Keratinocyte (primary cell): ENCODE results near the gene FRY. TPM values are rescaled to one million over a fixed set of nuclear protein-coding genes. Genes with fewer than 3 reads are reported as not detected.

ENCODE experiments used
- DNase-seq: peaks from one replicate; pipeline ENCODE4 v3.0.0-alpha.2; 2011; ENCODE audit warnings: low read depth, missing footprints, low spot score
- FAIRE-seq: peaks from 2 replicates; lab custom pipeline; 2011; peaks lifted over from hg19 to GRCh38; lab: Jason Lieb, UNC
- H2AFZ ChIP-seq: 2 replicates; pipeline ENCODE4 v1.6.0; 2012; ENCODE audit warnings: low read length, control low read depth, inconsistent platforms; ENCODE audit not compliant: control insufficient read depth
- H3K27ac ChIP-seq: 2 replicates; pipeline ENCODE4 v1.5.1; 2011; ENCODE audit warnings: low read length; ENCODE audit not compliant: control insufficient read depth, insufficient read depth
- H3K27me3 ChIP-seq: 3 replicates; pipeline ENCODE4 v1.6.0; 2011; ENCODE audit warnings: low read length; ENCODE audit not compliant: control insufficient read depth, insufficient read depth; ENCODE audit errors: extremely low read depth
- H3K36me3 ChIP-seq, 2 experiments: 2 replicates in 1 of 2; 3 replicates in 1 of 2; pipeline ENCODE4 v1.5.1; 2011; ENCODE audit warnings: low read length in 2 of 2, mild to moderate bottlenecking in 1 of 2; ENCODE audit not compliant: control insufficient read depth in 2 of 2, insufficient read depth in 2 of 2; ENCODE audit errors: extremely low read depth in 1 of 2
- H3K4me1 ChIP-seq: 3 replicates; pipeline ENCODE4 v1.5.1; 2011; ENCODE audit warnings: low read length; ENCODE audit not compliant: control insufficient read depth, insufficient read depth; ENCODE audit errors: extremely low read depth
- H3K4me2 ChIP-seq: 3 replicates; pipeline ENCODE4 v1.6.0; 2011; ENCODE audit warnings: low read depth, low read length; ENCODE audit not compliant: control insufficient read depth, insufficient read depth; ENCODE audit errors: extremely low read depth
- H3K4me3 ChIP-seq, 3 experiments: fragments of 200-600 bp in 1 of 3; sonication (generic) in 1 of 3; 2 replicates in 2 of 3; 3 replicates in 1 of 3; pipeline ENCODE4 v1.5.1; 2011 to 2016; ENCODE audit warnings: low read length in 3 of 3, mild to moderate bottlenecking in 3 of 3, control low read depth in 2 of 3, inconsistent platforms in 1 of 3, low read depth in 1 of 3, mixed read lengths in 1 of 3, mixed run types in 1 of 3, moderate library complexity in 1 of 3; ENCODE audit not compliant: control insufficient read depth in 2 of 3, insufficient read depth in 2 of 3; ENCODE audit errors: extremely low read depth in 1 of 3
- H3K79me2 ChIP-seq: 2 replicates; pipeline ENCODE4 v1.6.0; 2012; ENCODE audit warnings: low read length; ENCODE audit not compliant: control insufficient read depth, insufficient read depth
- H3K9ac ChIP-seq: 3 replicates; pipeline ENCODE4 v1.6.0; 2011; ENCODE audit warnings: low read length; ENCODE audit not compliant: control insufficient read depth, insufficient read depth; ENCODE audit errors: extremely low read depth
- H3K9me1 ChIP-seq: 3 replicates; pipeline ENCODE4 v1.6.0; 2011; ENCODE audit warnings: low read length; ENCODE audit not compliant: control insufficient read depth, insufficient read depth; ENCODE audit errors: extremely low read depth
- H3K9me3 ChIP-seq: 2 replicates; pipeline ENCODE4 v1.5.1; 2012; ENCODE audit warnings: low read depth, low read length; ENCODE audit not compliant: control insufficient read depth
- H4K20me1 ChIP-seq: 3 replicates; pipeline ENCODE4 v1.6.0; 2011; ENCODE audit warnings: low read length; ENCODE audit not compliant: control insufficient read depth, insufficient read depth; ENCODE audit errors: extremely low read depth
- CTCF ChIP-seq, 3 experiments: IDR thresholded peaks in 1 of 3; conservative IDR thresholded peaks in 1 of 3; optimal IDR thresholded peaks in 1 of 3; 2 replicates in 2 of 3; 3 replicates in 1 of 3; pipeline versions ENCODE3 to v1.5.1; 2011; ENCODE audit warnings: low read length in 3 of 3, mild to moderate bottlenecking in 3 of 3, moderate library complexity in 2 of 3, control low read depth in 1 of 3, inconsistent platforms in 1 of 3; ENCODE audit not compliant: insufficient read depth in 2 of 3; ENCODE audit errors: extremely low read depth in 1 of 3
- EZH2 ChIP-seq: IDR thresholded peaks from one replicate; pipeline ENCODE4 v1.6.1; 2012; ENCODE audit warnings: inconsistent platforms, mild to moderate bottlenecking, low read length, moderate library complexity
- dilution Hi-C: fragments of 300-500 bp; cut with MboI; formaldehyde crosslinking; loops from one replicate; pipeline ENCODE4 v1.7.0; 2020; ENCODE audit warnings: low sequenced_read_pairs; ENCODE audit not compliant: extremely low pct_ligation_motif_present
- polyA plus RNA-seq, 5 experiments: library from polyadenylated mRNA; depleted of rRNA in 3 of 5; stranded (reverse) in 3 of 5; stranded (forward) in 1 of 5; unstranded in 1 of 5; fragments of >200 nt; gene quantifications; 1 replicate in 1 of 5; 2 replicates in 3 of 5; 3 replicates in 1 of 5; pipeline versions ENCODE4 v1.2.1 to v1.2.3, GENCODE V29; 2011 to 2012; ENCODE audit warnings: missing spikeins in 2 of 5, low read depth in 1 of 5, low replicate concordance in 1 of 5

Gene FRY
- polyA plus RNA-seq, 1 donor (not counting 4 experiments of a cell fraction or from before 2014, with no cell fraction given), result 0.80 TPM

DNA sequence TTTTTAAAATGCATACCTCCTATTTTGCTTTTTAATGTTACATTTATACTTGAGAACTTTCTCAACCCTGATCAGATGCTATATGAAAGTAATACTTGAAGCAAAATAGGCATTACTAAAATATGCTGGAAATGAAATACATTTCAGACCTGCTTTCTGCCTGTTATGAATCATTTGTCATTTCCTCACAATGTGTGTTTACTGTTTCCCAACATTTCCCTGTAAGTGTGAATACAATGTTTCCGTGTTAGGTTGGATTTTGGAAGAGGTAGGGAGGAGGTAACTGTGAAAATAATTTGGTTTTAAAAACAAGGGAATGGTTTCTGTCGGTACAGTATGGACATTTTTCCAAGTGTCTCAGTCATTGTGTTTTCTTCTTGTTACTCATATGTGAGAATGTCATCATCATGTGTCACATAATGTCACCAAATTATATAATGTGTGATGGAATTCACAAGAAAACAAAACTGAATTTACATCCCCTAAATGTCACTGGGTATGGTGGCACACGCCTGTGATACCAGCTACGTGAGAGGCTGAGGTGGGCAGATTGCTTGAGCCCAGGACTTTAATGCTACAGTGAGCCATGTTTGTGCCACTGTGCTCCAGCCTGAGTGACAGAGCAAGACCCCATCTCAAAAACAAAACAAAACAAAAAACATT lies 240.6 kb downstream of the FRY start:
- no peak overlapping the region for H3K4me2 ChIP-seq
- H3K27ac ChIP-seq, result no peak overlapping the region
- no peaks in the 10 kb centered on the region for H3K27me3 ChIP-seq
- dilution Hi-C loops, result no loop called here
- H4K20me1 ChIP-seq, result no peaks in the 10 kb centered on the region
- H2AFZ ChIP-seq, result no peak overlapping the region
- H3K4me3 ChIP-seq, result no peak overlapping the region
- no peaks in the 10 kb centered on the region for H3K36me3 ChIP-seq
- H3K9me1 ChIP-seq, result no peaks in the 10 kb centered on the region
- no peaks in the 10 kb centered on the region for H3K9me3 ChIP-seq
- H3K9ac ChIP-seq, result no peak overlapping the region
- no peaks in the 10 kb centered on the region for H3K79me2 ChIP-seq
- DNase-seq (no peak), FAIRE-seq (no peak)
- no peaks in the 10 kb centered on the region for H3K4me1 ChIP-seq
- TF ChIP-seq EZH2 (no peak), CTCF (optimal IDR thresholded peaks at IDR 0.05 in 1 of 3, IDR thresholded peaks at IDR 0.05 in 1 of 3, conservative IDR thresholded peaks at IDR 0.05 in 1 of 3; ENCODE audit: extremely low read depth in 1 of 3, insufficient read depth in 2 of 3, low read length in 3 of 3) (no peak)

DNA sequence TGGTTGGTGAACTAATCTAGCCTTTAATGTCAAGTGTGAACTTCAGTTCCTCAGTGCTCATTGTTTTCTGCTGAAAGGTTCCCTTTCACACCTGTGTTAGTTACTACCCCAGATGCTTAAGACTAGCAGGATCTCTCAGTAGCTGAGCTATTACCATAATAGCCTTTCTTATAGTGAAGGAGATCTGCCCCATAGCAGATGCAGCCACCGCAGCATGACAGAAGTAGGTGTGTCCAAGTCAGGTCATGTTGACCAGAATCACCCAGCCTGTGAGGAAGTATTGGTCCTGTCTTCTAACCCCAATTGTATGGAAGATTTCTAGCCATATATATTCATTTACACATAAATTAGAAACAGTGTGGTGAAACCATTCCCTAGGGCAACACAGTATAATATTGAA lies 246.3 kb downstream of the FRY start:
- Histone ChIP-seq H3K4me2 (no peak overlapping the region), H3K36me3 (no peaks in the 10 kb centered on the region), H3K9me1 (no peaks in the 10 kb centered on the region), H3K4me1 (no peaks in the 10 kb centered on the region), H3K9ac (no peak overlapping the region), H4K20me1 (no peaks in the 10 kb centered on the region), H3K79me2 (no peaks in the 10 kb centered on the region), H3K27me3 (no peaks in the 10 kb centered on the region), H3K27ac (no peak overlapping the region), H3K4me3 (no peak overlapping the region), H3K9me3 (no peaks in the 10 kb centered on the region), H2AFZ (no peak overlapping the region)
- DNase-seq, result no peak
- no peak for FAIRE-seq
- dilution Hi-C loops, result no loop called here
- no peak for TF ChIP-seq EZH2
- TF ChIP-seq CTCF (optimal IDR thresholded peaks at IDR 0.05 in 1 of 3, IDR thresholded peaks at IDR 0.05 in 1 of 3, conservative IDR thresholded peaks at IDR 0.05 in 1 of 3; ENCODE audit: extremely low read depth in 1 of 3, insufficient read depth in 2 of 3, low read length in 3 of 3), result no peak
